ENCODE measurements around the gene PTPN11. TPM values are rescaled to one million over a fixed set of nuclear protein-coding genes. Genes with fewer than 3 reads are reported as not detected.

PTPN11 gene
- total and polyA plus RNA-seq, 3 experiments from 2014 or later, result 80.2 to 171 (median 163) TPM

DNA sequence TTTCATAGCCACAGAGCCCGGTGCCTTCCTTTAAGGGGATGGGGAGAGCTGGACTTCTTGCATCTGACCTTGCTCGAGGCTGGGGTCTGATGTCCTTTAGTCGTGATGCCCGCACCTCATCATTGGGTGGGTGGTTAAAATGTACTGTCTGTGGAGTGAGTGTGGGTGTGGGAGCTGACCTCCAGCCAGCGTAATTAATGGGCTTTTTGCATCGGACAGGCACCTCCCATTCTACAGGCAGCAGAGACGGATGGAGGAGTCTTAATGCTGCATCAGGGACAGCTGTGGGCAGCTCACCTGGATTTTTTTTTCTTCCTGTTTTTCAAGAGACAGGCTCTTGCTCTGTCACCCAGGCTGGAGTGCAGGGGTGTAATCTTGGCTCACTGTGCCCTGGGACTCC, 114.8 kb downstream of the PTPN11 start:
- no peaks in the 10 kb centered on the region for H3K36me3 ChIP-seq (ENCODE audit: insufficient read depth, low read length)
- no peak overlapping the region for H3K4me3 ChIP-seq (ENCODE audit: low read length)
- DNase-seq, result no peak
- Mint-ChIP-seq H3K4me1 (peaks cover 0 to 4% (median 4%) of the 10 kb centered on the region in 3 donors), H3K36me3 (peaks cover 0 to 2% (median 0%) of the 10 kb centered on the region in 3 donors), H3K27ac (peak overlapping the region in 1 of 8 donors; percentile 46), H3K4me3 (no peak overlapping the region), H3K9me3 (no peaks in the 10 kb centered on the region), H3K27me3 (peaks cover 7 to 13% of the 10 kb centered on the region in 2 donors)
- H3K9me3 ChIP-seq (ENCODE audit: low read length), result no peaks in the 10 kb centered on the region
- ChIA-PET CTCF (no interaction called here), POLR2A (no interaction called here)
- H3K27me3 ChIP-seq (ENCODE audit: insufficient read depth, low read length, poor library complexity, severe bottlenecking), result no peaks in the 10 kb centered on the region
- no peaks in the 10 kb centered on the region for H3K4me1 ChIP-seq (ENCODE audit: insufficient read depth, low read length)
- H3K27ac ChIP-seq (ENCODE audit: low read depth, low read length), result no peak overlapping the region

DNA sequence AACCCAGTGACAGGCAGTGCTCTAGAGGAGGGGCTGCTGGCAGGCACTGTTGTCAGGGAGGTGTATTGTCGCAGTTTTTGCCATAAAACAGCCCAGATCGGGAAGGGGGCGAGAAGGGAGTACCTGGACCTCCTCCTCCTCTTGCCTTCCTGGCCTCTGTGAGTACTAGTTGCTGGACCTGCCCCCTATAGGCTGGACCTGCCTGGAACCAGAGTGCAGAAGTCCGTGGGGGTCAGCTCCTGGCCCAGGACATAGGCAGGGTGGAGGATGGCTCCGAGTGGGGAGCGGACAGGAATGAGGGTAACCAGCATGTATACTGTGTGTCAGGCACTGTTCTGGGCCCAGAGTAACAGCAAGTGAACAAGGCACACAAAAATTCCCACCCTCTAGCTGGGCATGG, 116.3 kb downstream of the PTPN11 start:
- Mint-ChIP-seq H3K9me3 (no peaks in the 10 kb centered on the region), H3K27ac (no peak overlapping the region), H3K27me3 (peaks cover 10 to 13% of the 10 kb centered on the region in 2 donors), H3K36me3 (peaks cover 0 to 2% (median 0%) of the 10 kb centered on the region in 3 donors), H3K4me3 (no peak overlapping the region), H3K4me1 (peaks cover 0 to 5% (median 4%) of the 10 kb centered on the region in 3 donors)
- Histone ChIP-seq H3K4me1 (ENCODE audit: insufficient read depth, low read length) (no peaks in the 10 kb centered on the region), H3K4me3 (ENCODE audit: low read length) (no peak overlapping the region), H3K9me3 (ENCODE audit: low read length) (no peaks in the 10 kb centered on the region), H3K36me3 (ENCODE audit: insufficient read depth, low read length) (no peaks in the 10 kb centered on the region), H3K27me3 (ENCODE audit: insufficient read depth, low read length, poor library complexity, severe bottlenecking) (no peaks in the 10 kb centered on the region), H3K27ac (ENCODE audit: low read depth, low read length) (no peak overlapping the region)
- ChIA-PET CTCF (no interaction called here), POLR2A (no interaction called here)
- DNase-seq, result no peak

DNA sequence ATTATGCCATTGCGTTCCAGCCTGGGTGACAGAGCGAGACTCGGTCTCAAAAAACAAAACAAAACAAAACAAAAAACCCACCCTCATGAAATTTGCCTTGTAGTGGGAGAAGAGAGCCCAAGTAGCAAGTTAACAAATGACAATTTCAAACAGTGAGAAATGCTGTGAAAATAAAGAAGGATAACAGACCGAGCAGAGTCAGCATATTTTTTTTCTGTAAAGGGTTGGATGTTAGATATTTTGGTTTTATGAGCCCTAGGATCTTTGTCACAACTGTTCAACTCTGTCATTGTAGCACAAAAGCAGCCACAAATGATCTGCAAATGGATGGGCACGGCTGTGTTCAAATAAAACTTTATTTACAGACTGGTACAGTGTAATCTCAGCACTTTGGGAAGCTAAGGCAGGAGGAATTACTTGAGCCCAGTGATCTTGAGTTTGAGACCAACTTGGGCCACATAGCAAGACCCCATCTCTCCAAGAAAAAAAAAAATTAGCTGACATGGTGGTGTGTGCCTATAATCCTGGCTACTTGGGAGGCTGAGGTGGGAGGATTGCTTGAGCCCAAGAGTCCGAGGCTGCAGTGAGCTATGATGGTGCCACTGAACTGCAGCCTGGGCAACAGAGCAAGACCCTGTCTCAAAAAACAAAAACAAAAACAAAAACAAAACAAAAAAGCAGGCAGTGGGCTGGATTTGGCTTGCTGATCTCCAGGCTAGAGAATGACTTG, 117.1 kb downstream of the PTPN11 start:
- Histone ChIP-seq H3K4me3 (ENCODE audit: low read length) (no peak overlapping the region), H3K36me3 (ENCODE audit: insufficient read depth, low read length) (no peaks in the 10 kb centered on the region), H3K9me3 (ENCODE audit: low read length) (no peaks in the 10 kb centered on the region), H3K27me3 (ENCODE audit: insufficient read depth, low read length, poor library complexity, severe bottlenecking) (no peaks in the 10 kb centered on the region), H3K4me1 (ENCODE audit: insufficient read depth, low read length) (no peaks in the 10 kb centered on the region), H3K27ac (ENCODE audit: low read depth, low read length) (no peak overlapping the region)
- Mint-ChIP-seq H3K4me1 (peaks cover 0 to 5% (median 4%) of the 10 kb centered on the region in 3 donors), H3K27me3 (peaks cover 10 to 13% of the 10 kb centered on the region in 2 donors), H3K4me3 (no peak overlapping the region), H3K27ac (no peak overlapping the region), H3K9me3 (no peaks in the 10 kb centered on the region), H3K36me3 (peaks cover 0 to 2% (median 0%) of the 10 kb centered on the region in 3 donors)
- ChIA-PET POLR2A (no interaction called here), CTCF (no interaction called here)
- DNase-seq, result no peak

DNA sequence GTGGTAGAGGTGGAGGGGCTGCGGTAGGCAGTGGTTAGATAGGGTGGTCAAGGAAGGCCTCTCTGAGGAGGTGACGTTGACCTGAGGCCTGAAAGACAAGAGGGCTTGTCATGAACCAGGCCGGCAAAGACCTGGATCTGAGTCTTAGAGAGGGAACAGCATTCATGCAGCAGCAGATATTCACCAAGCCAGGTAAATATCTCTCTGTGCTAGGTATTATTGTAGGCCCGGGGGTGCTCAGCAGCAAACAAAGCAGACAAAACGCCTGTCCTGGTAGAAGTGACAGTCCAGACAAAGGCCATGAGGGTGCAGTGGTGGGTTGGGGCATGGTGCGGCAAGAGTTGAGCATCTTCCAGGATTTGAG, 117.6 kb downstream of the PTPN11 start:
- Histone ChIP-seq H3K4me1 (ENCODE audit: insufficient read depth, low read length) (no peaks in the 10 kb centered on the region), H3K4me3 (ENCODE audit: low read length) (no peak overlapping the region), H3K27ac (ENCODE audit: low read depth, low read length) (no peak overlapping the region), H3K36me3 (ENCODE audit: insufficient read depth, low read length) (no peaks in the 10 kb centered on the region), H3K9me3 (ENCODE audit: low read length) (no peaks in the 10 kb centered on the region), H3K27me3 (ENCODE audit: insufficient read depth, low read length, poor library complexity, severe bottlenecking) (no peaks in the 10 kb centered on the region)
- Mint-ChIP-seq H3K27ac (no peak overlapping the region), H3K4me1 (peaks cover 0 to 5% (median 4%) of the 10 kb centered on the region in 3 donors), H3K4me3 (no peak overlapping the region), H3K9me3 (no peaks in the 10 kb centered on the region), H3K27me3 (peaks cover 12 to 15% of the 10 kb centered on the region in 2 donors), H3K36me3 (peaks cover 0 to 2% (median 0%) of the 10 kb centered on the region in 3 donors)
- ChIA-PET CTCF (no interaction called here), POLR2A (no interaction called here)
- DNase-seq, result no peak

DNA sequence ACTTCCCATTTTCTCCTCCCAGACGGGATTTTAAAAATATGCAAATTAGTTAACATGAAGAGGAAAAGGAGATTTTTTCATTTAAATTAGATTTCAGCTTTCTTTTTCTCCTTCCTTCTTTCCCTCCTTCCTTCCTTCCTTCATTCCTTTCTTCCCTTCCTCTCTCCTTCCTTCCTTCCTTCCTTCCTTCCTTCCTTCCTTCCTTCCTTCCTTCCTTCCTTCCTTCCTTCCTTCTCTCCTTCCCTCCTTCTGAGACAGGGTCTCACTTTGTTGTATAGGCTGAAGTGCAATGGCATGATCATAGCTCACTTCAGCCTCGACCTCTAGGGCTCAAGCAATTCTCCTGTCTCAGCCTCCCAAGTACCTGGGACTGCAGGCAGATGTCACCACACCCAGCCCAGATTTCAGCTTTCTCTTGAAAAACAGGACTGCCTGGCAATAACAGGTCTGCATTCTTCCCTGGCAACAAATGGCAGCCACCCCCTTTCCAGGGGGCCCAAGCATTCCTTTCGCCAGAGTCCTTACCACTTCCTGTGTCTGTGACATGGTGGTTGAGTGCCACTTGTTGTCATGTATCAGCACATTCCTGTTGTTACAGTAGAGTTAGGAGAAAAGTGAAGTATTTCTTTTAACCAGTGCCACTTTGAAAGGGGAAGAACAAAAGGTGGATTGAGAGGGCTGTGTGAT, 119.1 kb downstream of the PTPN11 start:
- Mint-ChIP-seq H3K4me1 (peaks cover 0 to 5% (median 4%) of the 10 kb centered on the region in 3 donors), H3K4me3 (no peak overlapping the region), H3K36me3 (peaks cover 0 to 2% (median 0%) of the 10 kb centered on the region in 3 donors), H3K9me3 (no peaks in the 10 kb centered on the region), H3K27me3 (peaks cover 16 to 23% of the 10 kb centered on the region in 2 donors), H3K27ac (peak overlapping the region in 3 of 8 donors; percentile 8 to 82 (median 28))
- no peaks in the 10 kb centered on the region for H3K4me1 ChIP-seq (ENCODE audit: insufficient read depth, low read length)
- ChIA-PET POLR2A (no interaction called here), CTCF (no interaction called here)
- H3K9me3 ChIP-seq (ENCODE audit: low read length), result no peaks in the 10 kb centered on the region
- H3K27ac ChIP-seq (ENCODE audit: low read depth, low read length), result no peak overlapping the region
- no peaks in the 10 kb centered on the region for H3K36me3 ChIP-seq (ENCODE audit: insufficient read depth, low read length)
- H3K4me3 ChIP-seq (ENCODE audit: low read length), result no peak overlapping the region
- DNase-seq, result no peak
- H3K27me3 ChIP-seq (ENCODE audit: insufficient read depth, low read length, poor library complexity, severe bottlenecking), result no peaks in the 10 kb centered on the region

DNA sequence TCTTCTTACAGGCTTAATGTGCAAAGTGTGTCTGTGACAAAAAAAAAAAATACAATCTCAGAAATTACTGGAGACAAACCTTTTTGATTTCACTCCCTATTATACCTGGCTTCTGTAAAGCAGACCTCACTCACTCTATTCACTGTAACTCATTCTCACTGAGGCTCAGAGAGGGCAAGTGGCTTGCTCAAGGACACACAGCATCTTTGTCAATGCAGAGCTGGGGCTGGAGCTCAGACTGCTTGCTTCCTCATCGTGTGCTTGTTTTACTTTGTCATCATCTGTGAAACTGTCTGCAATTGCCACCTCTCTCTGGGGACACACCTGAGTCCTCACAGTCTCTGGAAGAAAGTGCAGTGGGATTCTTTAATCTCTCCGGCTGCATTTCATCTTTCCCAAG, 120.0 kb downstream of the PTPN11 start:
- no peaks in the 10 kb centered on the region for H3K27me3 ChIP-seq (ENCODE audit: insufficient read depth, low read length, poor library complexity, severe bottlenecking)
- H3K27ac ChIP-seq (ENCODE audit: low read depth, low read length), result no peak overlapping the region
- Mint-ChIP-seq H3K27ac (no peak overlapping the region), H3K4me1 (peaks cover 0 to 4% (median 4%) of the 10 kb centered on the region in 3 donors), H3K36me3 (peaks cover 0 to 2% (median 0%) of the 10 kb centered on the region in 3 donors), H3K27me3 (peaks cover 17 to 27% of the 10 kb centered on the region in 2 donors), H3K9me3 (no peaks in the 10 kb centered on the region), H3K4me3 (no peak overlapping the region)
- ChIA-PET CTCF (no interaction called here), POLR2A (no interaction called here)
- no peak for DNase-seq
- no peaks in the 10 kb centered on the region for H3K36me3 ChIP-seq (ENCODE audit: insufficient read depth, low read length)
- no peaks in the 10 kb centered on the region for H3K4me1 ChIP-seq (ENCODE audit: insufficient read depth, low read length)
- no peaks in the 10 kb centered on the region for H3K9me3 ChIP-seq (ENCODE audit: low read length)
- no peak overlapping the region for H3K4me3 ChIP-seq (ENCODE audit: low read length)

DNA sequence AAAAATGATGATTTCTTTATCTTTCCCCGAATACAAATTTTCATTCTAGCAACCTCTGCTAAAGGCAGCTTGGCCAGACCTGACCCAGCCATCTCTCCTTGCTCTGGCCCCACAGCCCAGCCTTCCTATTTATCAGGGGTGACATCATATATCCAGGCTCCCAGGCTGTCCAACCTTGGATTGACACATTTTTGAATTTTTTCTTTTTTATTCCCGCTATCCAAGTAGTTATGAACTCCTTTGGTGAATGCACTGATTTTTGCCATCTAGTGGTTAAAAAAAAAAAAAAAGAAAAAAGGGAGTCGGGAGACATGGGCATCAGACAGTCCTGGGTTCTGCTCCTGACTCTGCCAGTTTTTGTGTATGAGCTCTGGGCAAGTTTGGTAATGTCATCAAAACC, 120.5 kb downstream of the PTPN11 start:
- Histone ChIP-seq H3K4me1 (ENCODE audit: insufficient read depth, low read length) (no peaks in the 10 kb centered on the region), H3K4me3 (ENCODE audit: low read length) (no peak overlapping the region), H3K9me3 (ENCODE audit: low read length) (no peaks in the 10 kb centered on the region), H3K27me3 (ENCODE audit: insufficient read depth, low read length, poor library complexity, severe bottlenecking) (no peaks in the 10 kb centered on the region), H3K36me3 (ENCODE audit: insufficient read depth, low read length) (no peaks in the 10 kb centered on the region), H3K27ac (ENCODE audit: low read depth, low read length) (no peak overlapping the region)
- POLR2A ChIA-PET, result no interaction called here
- Mint-ChIP-seq H3K9me3 (no peaks in the 10 kb centered on the region), H3K27ac (no peak overlapping the region), H3K36me3 (peaks cover 0 to 2% (median 0%) of the 10 kb centered on the region in 3 donors), H3K4me3 (no peak overlapping the region), H3K27me3 (peaks cover 20 to 31% of the 10 kb centered on the region in 2 donors), H3K4me1 (peaks cover 0 to 4% (median 4%) of the 10 kb centered on the region in 3 donors)
- DNase-seq, result no peak
- CTCF ChIA-PET, result no interaction called here

DNA sequence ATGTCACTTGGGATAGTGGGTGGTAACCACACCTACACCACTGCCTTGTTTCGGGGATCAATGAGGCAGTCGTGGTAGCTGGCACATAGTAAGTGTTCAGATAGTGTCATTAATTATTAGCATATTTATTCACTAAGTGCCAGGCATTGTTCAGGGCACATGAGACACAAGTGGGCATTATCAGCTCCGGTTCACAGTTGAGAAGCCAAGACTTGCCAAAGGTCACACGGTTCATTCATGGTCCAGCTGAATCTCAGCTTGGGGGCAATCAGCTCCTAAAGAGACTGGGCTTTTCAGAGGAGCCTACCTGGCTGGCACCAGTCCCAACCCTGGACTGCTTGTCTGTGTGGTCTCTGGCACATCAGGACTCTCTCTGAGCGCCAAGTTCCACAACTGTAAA, 121.3 kb downstream of the PTPN11 start:
- no peak for DNase-seq
- H3K4me3 Mint-ChIP-seq, result no peak overlapping the region
- H3K4me3 ChIP-seq (ENCODE audit: low read length), result no peak overlapping the region
- no peaks in the 10 kb centered on the region for H3K4me1 ChIP-seq (ENCODE audit: insufficient read depth, low read length)
- no peaks in the 10 kb centered on the region for H3K27me3 ChIP-seq (ENCODE audit: insufficient read depth, low read length, poor library complexity, severe bottlenecking)
- H3K27ac ChIP-seq (ENCODE audit: low read depth, low read length), result no peak overlapping the region
- no peaks in the 10 kb centered on the region for H3K9me3 Mint-ChIP-seq
- ChIA-PET POLR2A (no interaction called here), CTCF (no interaction called here)
- H3K4me1 Mint-ChIP-seq, result peaks cover 0 to 4% (median 4%) of the 10 kb centered on the region in 3 donors
- H3K36me3 ChIP-seq (ENCODE audit: insufficient read depth, low read length), result no peaks in the 10 kb centered on the region
- no peak overlapping the region for H3K27ac Mint-ChIP-seq
- H3K36me3 Mint-ChIP-seq, result no peaks in the 10 kb centered on the region
- no peaks in the 10 kb centered on the region for H3K9me3 ChIP-seq (ENCODE audit: low read length)
- H3K27me3 Mint-ChIP-seq, result peaks cover 15 to 24% of the 10 kb centered on the region in 2 donors

All from CD8-positive, alpha-beta memory T cell (primary cell).